Keratinocyte (primary cell): ENCODE measurements around the gene DENND1A. TPM values are rescaled to one million over a fixed set of nuclear protein-coding genes. Genes with fewer than 3 reads are reported as not detected.

ENCODE experiments used
- DNase-seq: peaks from one replicate; pipeline ENCODE4 v3.0.0-alpha.2; 2011; ENCODE audit warnings: low read depth, missing footprints, low spot score
- FAIRE-seq: peaks from 2 replicates; lab custom pipeline; 2011; peaks lifted over from hg19 to GRCh38; lab: Jason Lieb, UNC
- H2AFZ ChIP-seq: 2 replicates; pipeline ENCODE4 v1.6.0; 2012; ENCODE audit warnings: low read length, control low read depth, inconsistent platforms; ENCODE audit not compliant: control insufficient read depth
- H3K27ac ChIP-seq: 2 replicates; pipeline ENCODE4 v1.5.1; 2011; ENCODE audit warnings: low read length; ENCODE audit not compliant: control insufficient read depth, insufficient read depth
- H3K27me3 ChIP-seq: 3 replicates; pipeline ENCODE4 v1.6.0; 2011; ENCODE audit warnings: low read length; ENCODE audit not compliant: control insufficient read depth, insufficient read depth; ENCODE audit errors: extremely low read depth
- H3K36me3 ChIP-seq, 2 experiments: 2 replicates in 1 of 2; 3 replicates in 1 of 2; pipeline ENCODE4 v1.5.1; 2011; ENCODE audit warnings: low read length in 2 of 2, mild to moderate bottlenecking in 1 of 2; ENCODE audit not compliant: control insufficient read depth in 2 of 2, insufficient read depth in 2 of 2; ENCODE audit errors: extremely low read depth in 1 of 2
- H3K4me1 ChIP-seq: 3 replicates; pipeline ENCODE4 v1.5.1; 2011; ENCODE audit warnings: low read length; ENCODE audit not compliant: control insufficient read depth, insufficient read depth; ENCODE audit errors: extremely low read depth
- H3K4me2 ChIP-seq: 3 replicates; pipeline ENCODE4 v1.6.0; 2011; ENCODE audit warnings: low read depth, low read length; ENCODE audit not compliant: control insufficient read depth, insufficient read depth; ENCODE audit errors: extremely low read depth
- H3K4me3 ChIP-seq, 3 experiments: fragments of 200-600 bp in 1 of 3; sonication (generic) in 1 of 3; 2 replicates in 2 of 3; 3 replicates in 1 of 3; pipeline ENCODE4 v1.5.1; 2011 to 2016; ENCODE audit warnings: low read length in 3 of 3, mild to moderate bottlenecking in 3 of 3, control low read depth in 2 of 3, inconsistent platforms in 1 of 3, low read depth in 1 of 3, mixed read lengths in 1 of 3, mixed run types in 1 of 3, moderate library complexity in 1 of 3; ENCODE audit not compliant: control insufficient read depth in 2 of 3, insufficient read depth in 2 of 3; ENCODE audit errors: extremely low read depth in 1 of 3
- H3K79me2 ChIP-seq: 2 replicates; pipeline ENCODE4 v1.6.0; 2012; ENCODE audit warnings: low read length; ENCODE audit not compliant: control insufficient read depth, insufficient read depth
- H3K9ac ChIP-seq: 3 replicates; pipeline ENCODE4 v1.6.0; 2011; ENCODE audit warnings: low read length; ENCODE audit not compliant: control insufficient read depth, insufficient read depth; ENCODE audit errors: extremely low read depth
- H3K9me1 ChIP-seq: 3 replicates; pipeline ENCODE4 v1.6.0; 2011; ENCODE audit warnings: low read length; ENCODE audit not compliant: control insufficient read depth, insufficient read depth; ENCODE audit errors: extremely low read depth
- H3K9me3 ChIP-seq: 2 replicates; pipeline ENCODE4 v1.5.1; 2012; ENCODE audit warnings: low read depth, low read length; ENCODE audit not compliant: control insufficient read depth
- H4K20me1 ChIP-seq: 3 replicates; pipeline ENCODE4 v1.6.0; 2011; ENCODE audit warnings: low read length; ENCODE audit not compliant: control insufficient read depth, insufficient read depth; ENCODE audit errors: extremely low read depth
- CTCF ChIP-seq, 3 experiments: IDR thresholded peaks in 1 of 3; conservative IDR thresholded peaks in 1 of 3; optimal IDR thresholded peaks in 1 of 3; 2 replicates in 2 of 3; 3 replicates in 1 of 3; pipeline versions ENCODE3 to v1.5.1; 2011; ENCODE audit warnings: low read length in 3 of 3, mild to moderate bottlenecking in 3 of 3, moderate library complexity in 2 of 3, control low read depth in 1 of 3, inconsistent platforms in 1 of 3; ENCODE audit not compliant: insufficient read depth in 2 of 3; ENCODE audit errors: extremely low read depth in 1 of 3
- EZH2 ChIP-seq: IDR thresholded peaks from one replicate; pipeline ENCODE4 v1.6.1; 2012; ENCODE audit warnings: inconsistent platforms, mild to moderate bottlenecking, low read length, moderate library complexity
- dilution Hi-C: fragments of 300-500 bp; cut with MboI; formaldehyde crosslinking; loops from one replicate; pipeline ENCODE4 v1.7.0; 2020; ENCODE audit warnings: low sequenced_read_pairs; ENCODE audit not compliant: extremely low pct_ligation_motif_present
- polyA plus RNA-seq, 5 experiments: library from polyadenylated mRNA; depleted of rRNA in 3 of 5; stranded (reverse) in 3 of 5; stranded (forward) in 1 of 5; unstranded in 1 of 5; fragments of >200 nt; gene quantifications; 1 replicate in 1 of 5; 2 replicates in 3 of 5; 3 replicates in 1 of 5; pipeline versions ENCODE4 v1.2.1 to v1.2.3, GENCODE V29; 2011 to 2012; ENCODE audit warnings: missing spikeins in 2 of 5, low read depth in 1 of 5, low replicate concordance in 1 of 5

The DENND1A gene
- polyA plus RNA-seq, 1 donor (not counting 4 experiments of a cell fraction or from before 2014, with no cell fraction given): 13.0 TPM

DNA sequence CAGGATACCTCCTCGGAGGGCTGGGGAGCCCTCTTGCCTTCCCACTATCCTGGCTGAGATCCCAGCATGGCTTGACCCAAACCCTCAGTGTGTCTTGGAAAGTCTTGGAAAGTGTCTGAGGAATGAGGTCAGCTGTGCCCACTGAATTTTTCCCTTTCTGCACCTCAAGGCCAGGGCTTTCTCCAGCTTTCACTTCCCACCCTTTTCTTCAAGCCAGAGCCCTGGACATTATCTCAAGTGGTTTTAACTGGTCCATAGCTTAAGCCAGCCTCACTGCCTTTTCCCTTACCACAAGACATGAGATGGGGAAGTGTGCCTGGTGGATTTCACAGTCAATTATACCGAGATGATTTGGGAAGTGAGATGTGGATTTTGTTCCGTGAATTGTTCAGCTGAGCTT lies 45.9 kb upstream of the DENND1A start:
- TF ChIP-seq EZH2 (no peak), CTCF (optimal IDR thresholded peaks at IDR 0.05 in 1 of 3, IDR thresholded peaks at IDR 0.05 in 1 of 3, conservative IDR thresholded peaks at IDR 0.05 in 1 of 3; ENCODE audit: extremely low read depth in 1 of 3, insufficient read depth in 2 of 3, low read length in 3 of 3) (no peak)
- Histone ChIP-seq H3K9me1 (no peaks in the 10 kb centered on the region), H4K20me1 (no peaks in the 10 kb centered on the region), H3K27me3 (peaks cover 19% of the 10 kb centered on the region), H3K36me3 (no peaks in the 10 kb centered on the region), H3K27ac (no peak overlapping the region), H3K79me2 (no peaks in the 10 kb centered on the region), H3K4me3 (no peak overlapping the region), H3K9ac (no peak overlapping the region), H3K4me2 (no peak overlapping the region), H3K9me3 (peaks cover 5% of the 10 kb centered on the region), H3K4me1 (no peaks in the 10 kb centered on the region), H2AFZ (no peak overlapping the region)
- no peak for FAIRE-seq
- DNase-seq: no peak
- dilution Hi-C loops: no loop called here

DNA sequence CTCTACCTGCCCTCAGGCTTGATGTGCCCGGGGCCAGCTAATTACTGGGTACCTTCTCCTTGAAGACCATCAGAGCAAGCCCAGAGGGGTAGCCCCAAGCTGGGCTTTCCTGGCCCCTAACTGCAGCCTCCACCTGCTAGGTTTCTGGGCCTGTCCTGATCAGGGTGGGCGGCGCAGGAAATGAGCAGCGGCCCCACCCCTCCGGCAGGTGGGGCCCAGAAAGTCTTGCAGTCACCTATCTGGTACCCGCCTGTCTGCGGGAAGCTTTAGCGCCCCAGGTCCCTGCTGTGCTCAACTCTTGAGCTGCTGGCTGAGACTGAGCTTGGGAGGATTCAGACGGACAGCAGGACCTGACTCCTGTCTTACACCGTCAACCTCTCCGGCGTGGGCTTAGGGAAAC lies 44.5 kb upstream of the DENND1A start:
- dilution Hi-C loops: no loop called here
- Histone ChIP-seq H3K9me3 (peaks cover 5% of the 10 kb centered on the region), H2AFZ (no peak overlapping the region), H3K27me3 (peaks cover 23% of the 10 kb centered on the region), H3K9ac (no peak overlapping the region), H3K4me2 (no peak overlapping the region), H4K20me1 (no peaks in the 10 kb centered on the region), H3K79me2 (no peaks in the 10 kb centered on the region), H3K27ac (no peak overlapping the region), H3K36me3 (no peaks in the 10 kb centered on the region), H3K4me1 (no peaks in the 10 kb centered on the region), H3K9me1 (no peaks in the 10 kb centered on the region), H3K4me3 (no peak overlapping the region)
- FAIRE-seq (no peak), DNase-seq (no peak)
- TF ChIP-seq EZH2: no peak

- Histone ChIP-seq H4K20me1 (no peaks in the 10 kb centered on the region), H3K4me1 (no peaks in the 10 kb centered on the region), H3K9ac (no peak overlapping the region), H3K9me1 (no peaks in the 10 kb centered on the region), H3K27ac (no peak overlapping the region), H3K9me3 (peaks cover 5% of the 10 kb centered on the region), H3K27me3 (peaks cover 18% of the 10 kb centered on the region), H3K4me3 (no peak overlapping the region), H3K79me2 (no peaks in the 10 kb centered on the region), H3K36me3 (no peaks in the 10 kb centered on the region), H2AFZ (no peak overlapping the region), H3K4me2 (no peak overlapping the region)
- FAIRE-seq: no peak
- dilution Hi-C loops: no loop called here
- no peak for DNase-seq
- TF ChIP-seq EZH2: no peak
- no peak for TF ChIP-seq CTCF (optimal IDR thresholded peaks at IDR 0.05 in 1 of 3, IDR thresholded peaks at IDR 0.05 in 1 of 3, conservative IDR thresholded peaks at IDR 0.05 in 1 of 3; ENCODE audit: extremely low read depth in 1 of 3, insufficient read depth in 2 of 3, low read length in 3 of 3)
These were observed 43.8 kb upstream of the DENND1A start for GRCh38 chr9:123973590-123974223.
